ENCODE data around the gene DYNLT2B. TPM values are rescaled to one million over a fixed set of nuclear protein-coding genes. Genes with fewer than 3 reads are reported as not detected.
"Not testable (repeated sequence)": the region's sequence is repeated elsewhere in the genome, so short reads cannot be mapped to it uniquely, and the experiment has no call there.

The DYNLT2B gene
- total RNA-seq, 1 donor from 2014 or later, result 26.3 TPM

GRCh38 chr3:196355668-196356067, 37.6 kb upstream of the DYNLT2B start:
- H3K4me3 Mint-ChIP-seq, result no peak overlapping the region
- H3K27ac Mint-ChIP-seq, result no peak overlapping the region
- H3K9me3 Mint-ChIP-seq, result no peaks in the 10 kb centered on the region
- no peaks in the 10 kb centered on the region for H3K4me1 Mint-ChIP-seq (ENCODE audit: unreplicated experiment)
- no peak for TF ChIP-seq CTCF (conservative IDR thresholded peaks at IDR 0.05)
- H3K36me3 Mint-ChIP-seq, result peaks cover 43% of the 10 kb centered on the region
- no peaks in the 10 kb centered on the region for H3K27me3 Mint-ChIP-seq
- no peak for DNase-seq (ENCODE audit: extremely low spot score, unreplicated experiment)

- no peaks in the 10 kb centered on the region for H3K9me3 Mint-ChIP-seq
- H3K4me3 Mint-ChIP-seq, result no peak overlapping the region
- H3K27ac Mint-ChIP-seq, result no peak overlapping the region
- no peak for DNase-seq (ENCODE audit: extremely low spot score, unreplicated experiment)
- no peak for TF ChIP-seq CTCF (conservative IDR thresholded peaks at IDR 0.05)
- H3K4me1 Mint-ChIP-seq (ENCODE audit: unreplicated experiment), result no peaks in the 10 kb centered on the region
- no peaks in the 10 kb centered on the region for H3K27me3 Mint-ChIP-seq
- peaks cover 38% of the 10 kb centered on the region for H3K36me3 Mint-ChIP-seq
Measured at GRCh38 chr3:196354132-196354531, 36.1 kb upstream of the DYNLT2B start.

- Mint-ChIP-seq H3K4me3 (no peak overlapping the region), H3K4me1 (ENCODE audit: unreplicated experiment) (no peaks in the 10 kb centered on the region), H3K9me3 (no peaks in the 10 kb centered on the region), H3K27me3 (no peaks in the 10 kb centered on the region), H3K27ac (no peak overlapping the region), H3K36me3 (peaks cover 44% of the 10 kb centered on the region)
- no peak for DNase-seq (ENCODE audit: extremely low spot score, unreplicated experiment)
- TF ChIP-seq CTCF (conservative IDR thresholded peaks at IDR 0.05), result no peak
Measured at GRCh38 chr3:196351541-196351940, 33.5 kb upstream of the DYNLT2B start.

GRCh38 chr3:196350067-196350466, 32.0 kb upstream of the DYNLT2B start:
- H3K36me3 Mint-ChIP-seq, result peaks cover 36% of the 10 kb centered on the region
- no peak overlapping the region for H3K27ac Mint-ChIP-seq

GRCh38 chr3:196348698-196349097, 30.7 kb upstream of the DYNLT2B start:
- H3K27me3 Mint-ChIP-seq, result no peaks in the 10 kb centered on the region
- peaks cover 30% of the 10 kb centered on the region for H3K36me3 Mint-ChIP-seq
- no peak for TF ChIP-seq CTCF (conservative IDR thresholded peaks at IDR 0.05)
- H3K4me3 Mint-ChIP-seq, result no peak overlapping the region
- H3K4me1 Mint-ChIP-seq (ENCODE audit: unreplicated experiment), result no peaks in the 10 kb centered on the region
- no peak overlapping the region for H3K27ac Mint-ChIP-seq
- no peak for DNase-seq (ENCODE audit: extremely low spot score, unreplicated experiment)
- no peaks in the 10 kb centered on the region for H3K9me3 Mint-ChIP-seq

More at GRCh38 chr3:196350067-196350466, 32.0 kb upstream of the DYNLT2B start:
- Mint-ChIP-seq H3K4me1 (ENCODE audit: unreplicated experiment) (no peaks in the 10 kb centered on the region), H3K27me3 (no peaks in the 10 kb centered on the region), H3K4me3 (no peak overlapping the region), H3K9me3 (no peaks in the 10 kb centered on the region)
- no peak for DNase-seq (ENCODE audit: extremely low spot score, unreplicated experiment)
- no peak for TF ChIP-seq CTCF (conservative IDR thresholded peaks at IDR 0.05)

GRCh38 chr3:196344663-196345062, 26.6 kb upstream of the DYNLT2B start:
- Mint-ChIP-seq H3K36me3 (peaks cover 23% of the 10 kb centered on the region), H3K27ac (no peak overlapping the region), H3K4me3 (no peak overlapping the region), H3K4me1 (ENCODE audit: unreplicated experiment) (no peaks in the 10 kb centered on the region), H3K27me3 (no peaks in the 10 kb centered on the region), H3K9me3 (no peaks in the 10 kb centered on the region)
- no peak for DNase-seq (ENCODE audit: extremely low spot score, unreplicated experiment)
- TF ChIP-seq CTCF (conservative IDR thresholded peaks at IDR 0.05), result no peak

GRCh38 chr3:196343917-196344316, 25.9 kb upstream of the DYNLT2B start:
- H3K4me3 Mint-ChIP-seq; H3K27ac Mint-ChIP-seq; H3K4me1 Mint-ChIP-seq (ENCODE audit: unreplicated experiment); H3K9me3 Mint-ChIP-seq; DNase-seq (ENCODE audit: extremely low spot score, unreplicated experiment); H3K27me3 Mint-ChIP-seq: not testable (repeated sequence)
- H3K36me3 Mint-ChIP-seq, result peaks cover 20% of the 10 kb centered on the region

Measured in type B pancreatic cell (in vitro differentiated cells).